Measurements from ENCODE around the gene PRKCE.
A peak's percentile ranks its signal among the peaks of the same experiment; 100 is the strongest.

Gene PRKCE

GRCh38 chr2:45748239-45748638, 96.8 kb downstream of the PRKCE start:
- DNase-seq = no peak
- Histone ChIP-seq H2BK15ac (ENCODE audit: low read depth, poor library complexity, severe bottlenecking) (no peak overlapping the region), H3K79me1 (replicated peaks; ENCODE audit: low read length, poor library complexity, severe bottlenecking) (peaks cover 12% of the 10 kb centered on the region), H3K36me3 (ENCODE audit: control insufficient read depth in 1 of 2, insufficient read depth in 2 of 2, low read depth in 1 of 2, low read length in 2 of 2) (no peaks in the 10 kb centered on the region), H2AK5ac (ENCODE audit: low read length, severe bottlenecking) (no peak overlapping the region), H2BK12ac (ENCODE audit: low read length in 2 of 2) (no peak overlapping the region), H2AFZ (ENCODE audit: low read depth, low read length) (no peak overlapping the region), H2BK120ac (ENCODE audit: low read depth, low read length) (no peak overlapping the region), H3K4me2 (ENCODE audit: low read length, poor library complexity, severe bottlenecking) (no peak overlapping the region), H3K4me3 (ENCODE audit: insufficient read depth in 1 of 2, low read depth in 1 of 2, low read length in 2 of 2) (no peak overlapping the region), H3K23ac (ENCODE audit: low read length in 2 of 2) (no peak overlapping the region), H3K9ac (ENCODE audit: low read length) (peak overlapping the region; percentile 83), H4K91ac (ENCODE audit: low read length) (no peak overlapping the region), H3K18ac (ENCODE audit: low read depth in 1 of 2, low read length in 2 of 2) (no peak overlapping the region), H3K4ac (ENCODE audit: low read depth in 1 of 2, low read length in 2 of 2) (no peak overlapping the region), H3K27ac (ENCODE audit: low read length, poor library complexity, severe bottlenecking) (no peak overlapping the region), H3K9me3 (ENCODE audit: control insufficient read depth, low read length) (peaks cover 3% of the 10 kb centered on the region), H2BK5ac (ENCODE audit: low read depth, low read length, poor library complexity, severe bottlenecking) (no peak overlapping the region), H3K27me3 (ENCODE audit: control insufficient read depth in 1 of 2, insufficient read depth in 1 of 2, low read length in 2 of 2) (no peaks in the 10 kb centered on the region), H4K8ac (ENCODE audit: low read length) (no peak overlapping the region), H3K4me1 (ENCODE audit: control insufficient read depth, insufficient read depth, low read depth, low read length) (peaks cover 1% of the 10 kb centered on the region), H3K14ac (ENCODE audit: low read length in 2 of 2) (no peak overlapping the region)
- 87% methylated on average over 8 of the region's 8 CpGs for WGBS

DNA sequence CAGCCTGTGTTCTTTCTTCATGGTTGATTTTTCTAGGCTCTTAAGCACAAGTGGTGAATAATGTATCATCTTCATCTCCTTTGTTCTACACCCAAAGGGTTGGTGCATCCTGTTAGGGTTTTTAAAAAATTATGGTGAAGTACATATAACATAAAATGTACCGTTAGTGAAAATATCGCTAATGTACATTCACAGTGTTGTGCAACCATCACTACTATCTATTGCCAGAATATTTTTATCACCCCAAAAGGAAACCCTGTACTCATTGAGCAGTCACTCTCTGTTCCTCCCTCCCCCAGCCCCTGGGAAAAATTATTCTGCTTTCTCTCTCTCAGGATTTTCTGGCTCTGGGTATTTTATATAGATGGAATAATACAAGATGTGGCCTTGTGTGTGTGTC, 98.5 kb downstream of the PRKCE start:
- WGBS = 100% methylated on average over 2 of the region's 2 CpGs
- no peak overlapping the region for H3K4ac ChIP-seq (ENCODE audit: low read depth in 1 of 2, low read length in 2 of 2)

DNA sequence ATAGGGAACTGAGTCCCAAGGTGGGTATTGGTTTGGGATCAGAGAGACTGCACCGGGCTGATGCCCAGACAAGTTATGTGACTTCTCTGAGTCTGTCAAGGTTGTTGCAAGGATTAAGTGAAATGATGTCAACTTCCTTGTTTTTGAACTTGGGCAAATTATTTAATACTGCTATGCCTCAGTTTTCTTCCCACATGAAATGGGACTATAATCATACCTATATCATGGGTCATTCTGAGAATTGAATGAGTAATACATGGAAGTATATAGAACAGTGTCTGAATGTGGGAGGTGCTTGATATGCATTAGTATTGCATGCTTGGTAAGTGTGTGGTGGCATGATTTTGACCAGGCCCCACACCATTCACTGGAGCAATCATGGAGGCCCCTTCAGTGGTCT, 99.0 kb downstream of the PRKCE start:
- H3K27ac ChIP-seq (ENCODE audit: low read length, poor library complexity, severe bottlenecking) = no peak overlapping the region
- peaks cover 10% of the 10 kb centered on the region for H3K79me1 ChIP-seq (replicated peaks; ENCODE audit: low read length, poor library complexity, severe bottlenecking)
- H2BK5ac ChIP-seq (ENCODE audit: low read depth, low read length, poor library complexity, severe bottlenecking) = no peak overlapping the region
- WGBS = no CpG with 5 or more reads among the region's 1 CpG
- no peak for DNase-seq
- no peak overlapping the region for H3K23ac ChIP-seq (ENCODE audit: low read length in 2 of 2)
- no peak overlapping the region for H3K4me2 ChIP-seq (ENCODE audit: low read length, poor library complexity, severe bottlenecking)
- no peak overlapping the region for H4K8ac ChIP-seq (ENCODE audit: low read length)
- peaks cover 3% of the 10 kb centered on the region for H3K9me3 ChIP-seq (ENCODE audit: control insufficient read depth, low read length)
- H3K36me3 ChIP-seq (ENCODE audit: control insufficient read depth in 1 of 2, insufficient read depth in 2 of 2, low read depth in 1 of 2, low read length in 2 of 2) = no peaks in the 10 kb centered on the region
- H2BK12ac ChIP-seq (ENCODE audit: low read length in 2 of 2) = no peak overlapping the region
- H3K18ac ChIP-seq (ENCODE audit: low read depth in 1 of 2, low read length in 2 of 2) = no peak overlapping the region
- H2AK5ac ChIP-seq (ENCODE audit: low read length, severe bottlenecking) = no peak overlapping the region
- H3K14ac ChIP-seq (ENCODE audit: low read length in 2 of 2) = no peak overlapping the region
- H3K4me3 ChIP-seq (ENCODE audit: insufficient read depth in 1 of 2, low read depth in 1 of 2, low read length in 2 of 2) = no peak overlapping the region
- H2BK120ac ChIP-seq (ENCODE audit: low read depth, low read length) = no peak overlapping the region
- H2BK15ac ChIP-seq (ENCODE audit: low read depth, poor library complexity, severe bottlenecking) = no peak overlapping the region
- H2AFZ ChIP-seq (ENCODE audit: low read depth, low read length) = no peak overlapping the region
- no peaks in the 10 kb centered on the region for H3K27me3 ChIP-seq (ENCODE audit: control insufficient read depth in 1 of 2, insufficient read depth in 1 of 2, low read length in 2 of 2)
- no peak overlapping the region for H3K9ac ChIP-seq (ENCODE audit: low read length)
- no peak overlapping the region for H4K91ac ChIP-seq (ENCODE audit: low read length)
- no peaks in the 10 kb centered on the region for H3K4me1 ChIP-seq (ENCODE audit: control insufficient read depth, insufficient read depth, low read depth, low read length)
- no peak overlapping the region for H3K4ac ChIP-seq (ENCODE audit: low read depth in 1 of 2, low read length in 2 of 2)

More for the DNA sequence above, 98.5 kb downstream of the PRKCE start:
- H2BK15ac ChIP-seq (ENCODE audit: low read depth, poor library complexity, severe bottlenecking) = no peak overlapping the region
- no peak overlapping the region for H2AK5ac ChIP-seq (ENCODE audit: low read length, severe bottlenecking)
- no peak overlapping the region for H2AFZ ChIP-seq (ENCODE audit: low read depth, low read length)
- H4K91ac ChIP-seq (ENCODE audit: low read length) = no peak overlapping the region
- peaks cover 12% of the 10 kb centered on the region for H3K79me1 ChIP-seq (replicated peaks; ENCODE audit: low read length, poor library complexity, severe bottlenecking)
- no peak overlapping the region for H3K18ac ChIP-seq (ENCODE audit: low read depth in 1 of 2, low read length in 2 of 2)
- no peak overlapping the region for H3K4me3 ChIP-seq (ENCODE audit: insufficient read depth in 1 of 2, low read depth in 1 of 2, low read length in 2 of 2)
- H3K4me1 ChIP-seq (ENCODE audit: control insufficient read depth, insufficient read depth, low read depth, low read length) = no peaks in the 10 kb centered on the region
- no peak overlapping the region for H3K27ac ChIP-seq (ENCODE audit: low read length, poor library complexity, severe bottlenecking)
- H2BK12ac ChIP-seq (ENCODE audit: low read length in 2 of 2) = no peak overlapping the region
- no peak overlapping the region for H3K14ac ChIP-seq (ENCODE audit: low read length in 2 of 2)
- H3K27me3 ChIP-seq (ENCODE audit: control insufficient read depth in 1 of 2, insufficient read depth in 1 of 2, low read length in 2 of 2) = no peaks in the 10 kb centered on the region
- H3K4me2 ChIP-seq (ENCODE audit: low read length, poor library complexity, severe bottlenecking) = no peak overlapping the region
- no peak overlapping the region for H4K8ac ChIP-seq (ENCODE audit: low read length)
- H2BK5ac ChIP-seq (ENCODE audit: low read depth, low read length, poor library complexity, severe bottlenecking) = no peak overlapping the region
- H3K9me3 ChIP-seq (ENCODE audit: control insufficient read depth, low read length) = peaks cover 3% of the 10 kb centered on the region
- H3K9ac ChIP-seq (ENCODE audit: low read length) = no peak overlapping the region
- H2BK120ac ChIP-seq (ENCODE audit: low read depth, low read length) = no peak overlapping the region
- no peak overlapping the region for H3K23ac ChIP-seq (ENCODE audit: low read length in 2 of 2)
- no peak for DNase-seq
- H3K36me3 ChIP-seq (ENCODE audit: control insufficient read depth in 1 of 2, insufficient read depth in 2 of 2, low read depth in 1 of 2, low read length in 2 of 2) = no peaks in the 10 kb centered on the region

DNA sequence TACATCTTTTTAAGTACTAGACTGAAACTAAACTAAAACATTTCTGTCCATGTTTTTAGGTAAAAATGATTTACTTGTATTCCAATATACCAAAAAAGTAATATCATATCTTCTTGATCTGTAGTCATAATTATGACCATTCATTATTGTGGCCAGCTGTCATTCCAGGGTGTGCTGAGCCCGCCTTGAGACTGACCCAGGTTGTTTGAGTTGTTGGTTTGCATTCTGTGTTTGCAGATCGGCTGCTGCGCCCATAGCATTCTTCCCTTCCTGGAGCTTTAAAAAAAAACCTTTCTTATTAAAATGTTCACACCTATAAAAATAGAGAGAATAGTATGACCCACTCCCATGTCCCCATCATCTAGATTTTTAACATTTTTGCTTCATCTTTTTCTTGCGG, 101.9 kb downstream of the PRKCE start:
- no peak overlapping the region for H2BK5ac ChIP-seq (ENCODE audit: low read depth, low read length, poor library complexity, severe bottlenecking)
- H3K9me3 ChIP-seq (ENCODE audit: control insufficient read depth, low read length) = no peaks in the 10 kb centered on the region
- H3K27ac ChIP-seq (ENCODE audit: low read length, poor library complexity, severe bottlenecking) = no peak overlapping the region
- no peak overlapping the region for H3K23ac ChIP-seq (ENCODE audit: low read length in 2 of 2)
- H4K91ac ChIP-seq (ENCODE audit: low read length) = no peak overlapping the region
- no peaks in the 10 kb centered on the region for H3K27me3 ChIP-seq (ENCODE audit: control insufficient read depth in 1 of 2, insufficient read depth in 1 of 2, low read length in 2 of 2)
- no peak overlapping the region for H3K9ac ChIP-seq (ENCODE audit: low read length)
- no peak overlapping the region for H3K4me3 ChIP-seq (ENCODE audit: insufficient read depth in 1 of 2, low read depth in 1 of 2, low read length in 2 of 2)
- no peak overlapping the region for H3K4me2 ChIP-seq (ENCODE audit: low read length, poor library complexity, severe bottlenecking)
- peaks cover 10% of the 10 kb centered on the region for H3K79me1 ChIP-seq (replicated peaks; ENCODE audit: low read length, poor library complexity, severe bottlenecking)
- H3K36me3 ChIP-seq (ENCODE audit: control insufficient read depth in 1 of 2, insufficient read depth in 2 of 2, low read depth in 1 of 2, low read length in 2 of 2) = no peaks in the 10 kb centered on the region
- no peak overlapping the region for H2BK15ac ChIP-seq (ENCODE audit: low read depth, poor library complexity, severe bottlenecking)
- H2AK5ac ChIP-seq (ENCODE audit: low read length, severe bottlenecking) = no peak overlapping the region
- H3K4me1 ChIP-seq (ENCODE audit: control insufficient read depth, insufficient read depth, low read depth, low read length) = no peaks in the 10 kb centered on the region
- no peak overlapping the region for H2BK120ac ChIP-seq (ENCODE audit: low read depth, low read length)
- no peak for DNase-seq
- H4K8ac ChIP-seq (ENCODE audit: low read length) = no peak overlapping the region
- H2BK12ac ChIP-seq (ENCODE audit: low read length in 2 of 2) = no peak overlapping the region
- H3K18ac ChIP-seq (ENCODE audit: low read depth in 1 of 2, low read length in 2 of 2) = no peak overlapping the region
- H3K14ac ChIP-seq (ENCODE audit: low read length in 2 of 2) = no peak overlapping the region
- H3K4ac ChIP-seq (ENCODE audit: low read depth in 1 of 2, low read length in 2 of 2) = no peak overlapping the region
- WGBS = 100% methylated on average over 3 of the region's 4 CpGs
- H2AFZ ChIP-seq (ENCODE audit: low read depth, low read length) = no peak overlapping the region

Data from mesenchymal stem cell (in vitro differentiated cells and primary cell).